NCI-H2227 treated with DMSO at 0.1 percent for 48 hours (cell line): ENCODE results near the gene PSTPIP2.
"Not testable (repeated sequence)": the region's sequence is repeated elsewhere in the genome, so short reads cannot be mapped to it uniquely, and the experiment has no call there.

Experiments
- DNase-seq: peaks from one replicate; lab custom pipeline; 2025; lab: John Stamatoyannopoulos, UW

The PSTPIP2 gene

GRCh38 chr18:46069524-46069923, 2.5 kb downstream of the PSTPIP2 start:
- no peak for DNase-seq

- DNase-seq = no peak
Measured at GRCh38 chr18:46068763-46069162, 3.3 kb downstream of the PSTPIP2 start.

GRCh38 chr18:46067438-46068007, 4.5 kb downstream of the PSTPIP2 start:
- DNase-seq = no peak

GRCh38 chr18:46062781-46063180, 9.3 kb downstream of the PSTPIP2 start:
- DNase-seq = no peak

GRCh38 chr18:46061796-46062195, 10.3 kb downstream of the PSTPIP2 start:
- no peak for DNase-seq

GRCh38 chr18:46061387-46061786, 10.7 kb downstream of the PSTPIP2 start:
- no peak for DNase-seq

- no peak for DNase-seq
Measured at GRCh38 chr18:46060359-46060841, 11.7 kb downstream of the PSTPIP2 start.

- no peak for DNase-seq
Measured at GRCh38 chr18:46055838-46056230, 16.2 kb downstream of the PSTPIP2 start.

GRCh38 chr18:46054956-46055837, 16.9 kb downstream of the PSTPIP2 start:
- DNase-seq = no peak

- DNase-seq = no peak
Measured at GRCh38 chr18:46053368-46054095, 18.5 kb downstream of the PSTPIP2 start.

GRCh38 chr18:46051731-46052461, 20.2 kb downstream of the PSTPIP2 start:
- DNase-seq = no peak

- no peak for DNase-seq
Measured at GRCh38 chr18:46050268-46050667, 21.8 kb downstream of the PSTPIP2 start.

- DNase-seq = no peak
Measured at GRCh38 chr18:46048641-46049040, 23.4 kb downstream of the PSTPIP2 start.

- not testable (repeated sequence) for DNase-seq
Measured at GRCh38 chr18:46047369-46047768, 24.7 kb downstream of the PSTPIP2 start.

- DNase-seq = no peak
Measured at GRCh38 chr18:46046688-46047087, 25.4 kb downstream of the PSTPIP2 start.

- no peak for DNase-seq
Measured at GRCh38 chr18:46046126-46046525, 25.9 kb downstream of the PSTPIP2 start.

GRCh38 chr18:46042571-46043123, 29.4 kb downstream of the PSTPIP2 start:
- DNase-seq = no peak

- DNase-seq = no peak
Measured at GRCh38 chr18:46040747-46041104, 31.3 kb downstream of the PSTPIP2 start.

GRCh38 chr18:46040033-46040746, 31.9 kb downstream of the PSTPIP2 start:
- no peak for DNase-seq

- DNase-seq = no peak
Measured at GRCh38 chr18:46037512-46038305, 34.4 kb downstream of the PSTPIP2 start.
